ENCODE data around the gene NXPH4. TPM values are rescaled to one million over a fixed set of nuclear protein-coding genes. Genes with fewer than 3 reads are reported as not detected.

Gene NXPH4
- total and polyA plus RNA-seq, 4 donors, result 0.15 to 0.94 (median 0.48) TPM

DNA sequence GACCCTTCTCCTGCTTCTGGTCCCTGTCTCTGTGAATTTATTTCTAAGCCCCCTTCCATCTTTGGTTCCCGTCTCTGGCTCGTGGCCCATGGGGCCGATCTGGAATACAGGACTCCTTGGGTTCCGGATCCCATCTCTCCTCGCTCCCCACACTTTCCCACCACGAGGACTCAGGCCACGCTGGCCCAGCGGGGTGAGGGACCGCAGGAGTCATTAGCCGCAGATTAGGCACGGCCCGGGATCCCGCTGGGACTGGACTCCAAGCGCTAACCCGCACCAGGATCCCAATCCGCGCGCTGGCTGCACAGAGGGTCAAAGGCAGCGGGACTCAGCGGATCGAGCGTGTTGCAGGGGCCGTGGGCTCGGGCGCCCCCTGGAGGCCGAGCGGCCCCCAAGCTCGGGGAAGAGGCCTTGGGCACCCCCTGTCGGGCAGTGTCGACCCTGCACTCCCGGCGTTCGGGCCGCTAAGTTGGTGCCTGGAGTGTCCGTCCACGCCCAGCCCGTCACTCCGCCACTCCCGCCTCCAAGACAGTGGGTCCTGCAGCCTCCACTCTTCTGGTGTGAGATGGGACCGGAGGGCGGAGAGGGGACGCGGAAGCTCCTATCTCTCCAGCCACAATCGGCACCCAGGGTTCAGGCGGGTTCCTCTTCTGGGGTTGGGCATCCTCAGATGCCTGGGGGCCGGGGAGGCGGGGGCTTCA, 22.4 kb downstream of the NXPH4 start:
- Histone ChIP-seq H3K9ac (ENCODE audit: insufficient read depth in 1 of 2, low read length in 2 of 2) (peak overlapping the region in 1 of 2 donors; percentile 23), H3K36me3 (ENCODE audit: control insufficient read depth in 4 of 4, insufficient read depth in 4 of 4, low read length in 4 of 4) (peaks cover 0 to 10% (median 4%) of the 10 kb centered on the region in 4 donors), H3K4me1 (ENCODE audit: control insufficient read depth in 5 of 5, insufficient read depth in 5 of 5, low read length in 5 of 5) (peaks cover 4 to 79% (median 11%) of the 10 kb centered on the region in 5 donors), H3K4me3 (no peak overlapping the region), H3K27me3 (ENCODE audit: control insufficient read depth in 3 of 3, insufficient read depth in 3 of 3, low read length in 2 of 3) (peaks cover 4 to 79% (median 48%) of the 10 kb centered on the region in 3 donors), H3K9me3 (ENCODE audit: control insufficient read depth in 4 of 4, insufficient read depth in 3 of 4, low read length in 3 of 4) (no peaks in the 10 kb centered on the region), H3K27ac (ENCODE audit: low read depth in 1 of 2, low read length in 1 of 2) (no peak overlapping the region)
- ATAC-seq (ENCODE audit: insufficient read depth, low FRiP score), result peak; percentile 86
- peak; percentile 88 to 91 (median 89) for DNase-seq
- 1 to 2% methylated on average over 46 to 47 of the region's 47 CpGs for WGBS, 2 donors
- TF ChIP-seq, protein P1, sequence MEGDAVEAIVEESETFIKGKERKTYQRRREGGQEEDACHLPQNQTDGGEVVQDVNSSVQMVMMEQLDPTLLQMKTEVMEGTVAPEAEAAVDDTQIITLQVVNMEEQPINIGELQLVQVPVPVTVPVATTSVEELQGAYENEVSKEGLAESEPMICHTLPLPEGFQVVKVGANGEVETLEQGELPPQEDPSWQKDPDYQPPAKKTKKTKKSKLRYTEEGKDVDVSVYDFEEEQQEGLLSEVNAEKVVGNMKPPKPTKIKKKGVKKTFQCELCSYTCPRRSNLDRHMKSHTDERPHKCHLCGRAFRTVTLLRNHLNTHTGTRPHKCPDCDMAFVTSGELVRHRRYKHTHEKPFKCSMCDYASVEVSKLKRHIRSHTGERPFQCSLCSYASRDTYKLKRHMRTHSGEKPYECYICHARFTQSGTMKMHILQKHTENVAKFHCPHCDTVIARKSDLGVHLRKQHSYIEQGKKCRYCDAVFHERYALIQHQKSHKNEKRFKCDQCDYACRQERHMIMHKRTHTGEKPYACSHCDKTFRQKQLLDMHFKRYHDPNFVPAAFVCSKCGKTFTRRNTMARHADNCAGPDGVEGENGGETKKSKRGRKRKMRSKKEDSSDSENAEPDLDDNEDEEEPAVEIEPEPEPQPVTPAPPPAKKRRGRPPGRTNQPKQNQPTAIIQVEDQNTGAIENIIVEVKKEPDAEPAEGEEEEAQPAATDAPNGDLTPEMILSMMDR (IDR thresholded peaks at IDR 0.05; ENCODE audit: control extremely low read depth, extremely low read depth), result peak; percentile 100

DNA sequence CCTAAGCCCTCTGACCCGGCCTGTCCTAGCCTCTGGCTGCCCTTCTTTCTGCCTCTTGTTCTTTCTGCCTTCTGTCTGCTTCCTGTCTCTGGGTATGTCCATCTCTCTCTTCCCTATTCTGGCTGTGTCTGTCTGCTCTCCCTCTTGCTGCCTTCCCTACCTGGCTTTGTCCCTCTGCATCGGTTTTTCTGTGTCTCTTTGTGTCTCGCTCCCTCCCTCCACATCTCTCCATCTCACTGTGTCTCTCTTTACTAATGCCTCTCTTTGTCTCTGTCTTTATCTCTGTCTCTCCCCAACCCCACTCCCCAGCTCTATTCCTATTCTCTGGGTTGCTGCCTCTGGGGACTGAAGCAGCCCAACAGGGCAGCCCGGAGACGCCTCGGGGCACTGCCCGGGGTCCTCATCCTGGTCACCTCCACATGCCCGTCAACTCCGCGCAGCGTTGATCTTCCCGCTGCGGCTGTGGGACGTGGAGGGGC, 23.0 kb downstream of the NXPH4 start:
- no peaks in the 10 kb centered on the region for H3K9me3 ChIP-seq (ENCODE audit: control insufficient read depth in 4 of 4, insufficient read depth in 3 of 4, low read length in 3 of 4)
- DNase-seq (no peak), ATAC-seq (ENCODE audit: insufficient read depth, low FRiP score) (no peak)
- no peak overlapping the region for H3K27ac ChIP-seq (ENCODE audit: low read depth in 1 of 2, low read length in 1 of 2)
- H3K4me3 ChIP-seq, result no peak overlapping the region
- TF ChIP-seq, protein P1 (IDR thresholded peaks at IDR 0.05; ENCODE audit: control extremely low read depth, extremely low read depth), result no peak
- H3K4me1 ChIP-seq (ENCODE audit: control insufficient read depth in 5 of 5, insufficient read depth in 5 of 5, low read length in 5 of 5), result peaks cover 4 to 78% (median 11%) of the 10 kb centered on the region in 5 donors
- H3K9ac ChIP-seq (ENCODE audit: insufficient read depth in 1 of 2, low read length in 2 of 2), result no peak overlapping the region
- WGBS, 2 donors, result 3 to 4% methylated on average over 14 of the region's 14 CpGs
- peaks cover 4 to 85% (median 52%) of the 10 kb centered on the region in 3 donors for H3K27me3 ChIP-seq (ENCODE audit: control insufficient read depth in 3 of 3, insufficient read depth in 3 of 3, low read length in 2 of 3)
- peaks cover 0 to 5% (median 0%) of the 10 kb centered on the region in 4 donors for H3K36me3 ChIP-seq (ENCODE audit: control insufficient read depth in 4 of 4, insufficient read depth in 4 of 4, low read length in 4 of 4)

DNA sequence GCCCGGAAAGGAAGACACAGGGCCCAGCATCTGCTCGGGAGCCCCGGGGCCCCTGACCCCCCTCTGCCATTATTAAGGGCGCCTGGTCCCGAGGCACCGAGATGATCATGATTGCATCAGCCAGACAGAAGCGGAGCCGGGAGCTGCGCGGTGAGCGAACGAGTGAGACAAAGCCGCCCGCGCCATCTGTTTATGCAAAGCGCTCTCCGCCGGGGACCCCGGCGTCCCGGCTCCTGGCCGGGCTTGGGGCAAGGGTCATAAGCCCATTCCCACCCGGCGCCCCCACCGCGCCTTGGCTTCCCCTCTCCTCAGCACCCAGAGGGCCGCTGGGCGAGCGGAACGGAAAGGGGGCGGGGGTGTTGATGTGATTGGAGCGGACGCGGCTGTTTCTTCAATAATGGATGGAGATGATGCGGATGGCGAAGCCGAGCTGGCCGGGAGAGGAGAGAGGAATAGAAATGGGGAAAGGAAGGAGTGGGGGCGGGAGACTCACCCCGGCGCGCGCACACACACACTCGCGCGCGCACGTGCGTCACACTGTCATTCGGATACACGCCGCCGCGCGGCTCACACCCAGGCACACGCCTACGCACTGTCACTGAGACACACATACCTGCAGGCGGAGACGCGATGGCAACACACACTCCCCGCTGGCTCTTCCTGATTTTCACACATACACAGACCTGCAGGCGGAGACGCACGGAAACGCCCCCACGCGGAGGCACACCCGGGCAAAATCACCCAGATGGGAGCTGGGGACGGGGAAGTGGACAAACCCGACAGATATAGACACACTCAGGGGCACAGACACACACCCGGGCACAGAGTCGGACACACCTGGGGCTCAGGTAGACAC, 23.7 kb downstream of the NXPH4 start:
- TF ChIP-seq, protein P1 (IDR thresholded peaks at IDR 0.05; ENCODE audit: control extremely low read depth, extremely low read depth), result no peak
- Histone ChIP-seq H3K36me3 (ENCODE audit: control insufficient read depth in 4 of 4, insufficient read depth in 4 of 4, low read length in 4 of 4) (no peaks in the 10 kb centered on the region), H3K4me1 (ENCODE audit: control insufficient read depth in 5 of 5, insufficient read depth in 5 of 5, low read length in 5 of 5) (peaks cover 4 to 72% (median 11%) of the 10 kb centered on the region in 5 donors), H3K9ac (ENCODE audit: insufficient read depth in 1 of 2, low read length in 2 of 2) (no peak overlapping the region), H3K9me3 (ENCODE audit: control insufficient read depth in 4 of 4, insufficient read depth in 3 of 4, low read length in 3 of 4) (no peaks in the 10 kb centered on the region), H3K27ac (ENCODE audit: low read depth in 1 of 2, low read length in 1 of 2) (no peak overlapping the region), H3K27me3 (ENCODE audit: control insufficient read depth in 3 of 3, insufficient read depth in 3 of 3, low read length in 2 of 3) (peaks cover 4 to 86% (median 53%) of the 10 kb centered on the region in 3 donors), H3K4me3 (peak overlapping the region; percentile 2)
- 0 to 1% methylated on average over 65 to 72 of the region's 72 CpGs for WGBS, 2 donors
- ATAC-seq (ENCODE audit: insufficient read depth, low FRiP score) (no peak), DNase-seq (peak; percentile 69 to 82 (median 75))
